Vagina (tissue), 2 donors: ENCODE data around the gene EXD2.

Experiments
- POLR2A ChIP-seq, 2 donors: fragments of 450-650 bp; IDR thresholded peaks; one replicate each; pipeline ENCODE4 v1.6.1; 2017; ENCODE audit warnings: antibody characterized with exemption in 2 of 2, mild to moderate bottlenecking in 2 of 2, moderate library complexity in 2 of 2
- TF ChIP-seq, protein P1 (sequence below), 3 experiments: fragments of 450-650 bp in 2 of 3; fragments of 200-600 bp in 1 of 3; sonication (generic) in 1 of 3; IDR thresholded peaks; one replicate each; pipeline ENCODE4 v1.5.1; 2017 to 2019; ENCODE audit warnings: antibody characterized with exemption in 3 of 3, mild to moderate bottlenecking in 2 of 3, moderate library complexity in 2 of 3

DNA sequence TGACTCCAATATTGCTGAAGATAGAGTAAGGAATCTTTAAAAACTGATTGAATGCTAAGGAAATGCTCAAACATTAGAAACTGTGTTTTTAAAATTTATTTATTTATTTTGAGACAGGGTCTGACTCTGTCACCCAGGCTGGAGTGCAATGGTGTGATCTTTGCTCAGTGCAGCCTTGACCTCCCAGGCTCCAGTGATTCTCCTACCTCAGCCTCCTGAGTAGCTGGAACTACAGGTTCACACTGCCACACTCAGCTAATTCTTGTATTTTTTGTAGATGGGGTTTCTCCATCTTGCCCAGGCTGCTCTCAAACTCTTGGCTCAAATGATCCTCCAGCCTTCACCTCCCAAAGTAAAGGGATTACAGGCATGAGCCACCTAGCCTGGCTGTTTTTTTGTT lies 35.1 kb upstream of the EXD2 start:
- TF ChIP-seq, protein P1, sequence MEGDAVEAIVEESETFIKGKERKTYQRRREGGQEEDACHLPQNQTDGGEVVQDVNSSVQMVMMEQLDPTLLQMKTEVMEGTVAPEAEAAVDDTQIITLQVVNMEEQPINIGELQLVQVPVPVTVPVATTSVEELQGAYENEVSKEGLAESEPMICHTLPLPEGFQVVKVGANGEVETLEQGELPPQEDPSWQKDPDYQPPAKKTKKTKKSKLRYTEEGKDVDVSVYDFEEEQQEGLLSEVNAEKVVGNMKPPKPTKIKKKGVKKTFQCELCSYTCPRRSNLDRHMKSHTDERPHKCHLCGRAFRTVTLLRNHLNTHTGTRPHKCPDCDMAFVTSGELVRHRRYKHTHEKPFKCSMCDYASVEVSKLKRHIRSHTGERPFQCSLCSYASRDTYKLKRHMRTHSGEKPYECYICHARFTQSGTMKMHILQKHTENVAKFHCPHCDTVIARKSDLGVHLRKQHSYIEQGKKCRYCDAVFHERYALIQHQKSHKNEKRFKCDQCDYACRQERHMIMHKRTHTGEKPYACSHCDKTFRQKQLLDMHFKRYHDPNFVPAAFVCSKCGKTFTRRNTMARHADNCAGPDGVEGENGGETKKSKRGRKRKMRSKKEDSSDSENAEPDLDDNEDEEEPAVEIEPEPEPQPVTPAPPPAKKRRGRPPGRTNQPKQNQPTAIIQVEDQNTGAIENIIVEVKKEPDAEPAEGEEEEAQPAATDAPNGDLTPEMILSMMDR (IDR thresholded peaks at IDR 0.05): no peak
- TF ChIP-seq POLR2A (IDR thresholded peaks at IDR 0.05): no peak
